H1 (cell line): ENCODE measurements around the gene UHMK1.

ENCODE experiments used
- CREB1 ChIP-seq: IDR thresholded peaks from 2 replicates; pipeline ENCODE4 v1.6.1; 2012; ENCODE audit warnings: inconsistent platforms
- EZH2 ChIP-seq: fragments of 200-600 bp; sonication (generic); IDR thresholded peaks from 2 replicates; pipeline ENCODE4 v1.7.1; 2012; ENCODE audit warnings: low read depth, mild to moderate bottlenecking, moderate library complexity, low read length, inconsistent platforms; ENCODE audit not compliant: severe bottlenecking
- FOSL1 ChIP-seq: IDR thresholded peaks from 2 replicates; pipeline ENCODE4 v1.6.1; 2011; ENCODE audit warnings: mild to moderate bottlenecking, low read depth, low read length, moderate library complexity; ENCODE audit not compliant: insufficient read depth
- HDAC2 ChIP-seq, 2 experiments: fragments of 300-600 bp in 1 of 2; sonication (generic) in 1 of 2; IDR thresholded peaks; 2 replicates each; pipeline ENCODE4 v1.6.1; 2011 to 2012; ENCODE audit warnings: low read depth in 2 of 2, low read length in 2 of 2, mild to moderate bottlenecking in 2 of 2, moderate library complexity in 2 of 2, borderline replicate concordance in 1 of 2, inconsistent platforms in 1 of 2
- KDM1A ChIP-seq: fragments of 200-600, 300-600 bp; sonication (generic); IDR thresholded peaks from 2 replicates; pipeline ENCODE4 v1.7.1; 2016; ENCODE audit warnings: mild to moderate bottlenecking, low read length, borderline replicate concordance
- KDM5A ChIP-seq: fragments of 200-600 bp; IDR thresholded peaks from 2 replicates; pipeline ENCODE4 v1.7.1; 2012; ENCODE audit warnings: mild to moderate bottlenecking, low read length, inconsistent platforms, mixed read lengths
- NRF1 ChIP-seq: IDR thresholded peaks from 2 replicates; pipeline ENCODE4 v1.6.1; 2011; ENCODE audit warnings: mild to moderate bottlenecking, low read depth, low read length, improper control_type of control experiment
- POLR2A ChIP-seq, 2 experiments: IDR thresholded peaks; 1 replicate in 1 of 2; 2 replicates in 1 of 2; pipeline ENCODE4 v1.6.1; 2011; ENCODE audit warnings: low read depth in 2 of 2, low read length in 2 of 2, mild to moderate bottlenecking in 2 of 2; ENCODE audit errors: control extremely low read depth in 1 of 2
- POU5F1 ChIP-seq: IDR thresholded peaks from 2 replicates; pipeline ENCODE4 v1.6.1; 2011; ENCODE audit warnings: low read depth, mild to moderate bottlenecking, low read length, moderate library complexity
- RBBP5 ChIP-seq: IDR thresholded peaks from 2 replicates; pipeline ENCODE4 v1.7.1; 2012; ENCODE audit warnings: low read depth, mild to moderate bottlenecking, inconsistent platforms, low read length, moderate library complexity, borderline replicate concordance
- SIN3A ChIP-seq, 2 experiments: IDR thresholded peaks in 1 of 2; conservative IDR thresholded peaks in 1 of 2; 2 replicates each; pipeline ENCODE4 v1.6.1; 2011 to 2012; ENCODE audit warnings: low read length in 2 of 2, improper control_type of control experiment in 1 of 2, low read depth in 1 of 2, mild to moderate bottlenecking in 1 of 2
- USF2 ChIP-seq: IDR thresholded peaks from 2 replicates; pipeline ENCODE4 v1.6.1; 2011; ENCODE audit warnings: low read length, improper control_type of control experiment
- TF ChIP-seq, protein P1 (sequence below), 3 experiments: IDR thresholded peaks; 1 replicate in 2 of 3; 2 replicates in 1 of 3; pipeline versions ENCODE4 v1.5.1 to v1.6.1; 2011; ENCODE audit warnings: low read length in 3 of 3, mild to moderate bottlenecking in 3 of 3, inconsistent platforms in 2 of 3, low read depth in 1 of 3, moderate library complexity in 1 of 3; ENCODE audit not compliant: insufficient read depth in 1 of 3; ENCODE audit errors: control extremely low read depth in 1 of 3
- TF ChIP-seq, protein P2 (sequence below): IDR thresholded peaks from 2 replicates; pipeline ENCODE4 v1.6.1; 2011; ENCODE audit warnings: low read depth, mild to moderate bottlenecking, low read length; ENCODE audit not compliant: insufficient read depth

DNA sequence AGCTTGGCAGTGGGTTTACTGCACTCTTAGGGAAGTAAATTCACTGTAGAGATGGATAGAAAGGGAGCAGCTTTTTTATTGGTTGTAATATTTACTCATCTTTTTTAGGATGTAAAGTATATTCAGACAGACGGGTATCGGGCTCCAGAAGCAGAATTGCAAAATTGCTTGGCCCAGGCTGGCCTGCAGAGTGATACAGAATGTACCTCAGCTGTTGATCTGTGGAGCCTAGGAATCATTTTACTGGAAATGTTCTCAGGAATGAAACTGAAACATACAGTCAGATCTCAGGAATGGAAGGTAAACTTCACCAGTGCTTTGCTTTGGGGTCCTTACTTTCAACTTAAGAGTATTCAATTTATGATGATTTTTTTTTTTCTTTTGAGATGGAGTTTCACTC lies 3.2 kb downstream of the UHMK1 start:
- TF ChIP-seq, protein P1, sequence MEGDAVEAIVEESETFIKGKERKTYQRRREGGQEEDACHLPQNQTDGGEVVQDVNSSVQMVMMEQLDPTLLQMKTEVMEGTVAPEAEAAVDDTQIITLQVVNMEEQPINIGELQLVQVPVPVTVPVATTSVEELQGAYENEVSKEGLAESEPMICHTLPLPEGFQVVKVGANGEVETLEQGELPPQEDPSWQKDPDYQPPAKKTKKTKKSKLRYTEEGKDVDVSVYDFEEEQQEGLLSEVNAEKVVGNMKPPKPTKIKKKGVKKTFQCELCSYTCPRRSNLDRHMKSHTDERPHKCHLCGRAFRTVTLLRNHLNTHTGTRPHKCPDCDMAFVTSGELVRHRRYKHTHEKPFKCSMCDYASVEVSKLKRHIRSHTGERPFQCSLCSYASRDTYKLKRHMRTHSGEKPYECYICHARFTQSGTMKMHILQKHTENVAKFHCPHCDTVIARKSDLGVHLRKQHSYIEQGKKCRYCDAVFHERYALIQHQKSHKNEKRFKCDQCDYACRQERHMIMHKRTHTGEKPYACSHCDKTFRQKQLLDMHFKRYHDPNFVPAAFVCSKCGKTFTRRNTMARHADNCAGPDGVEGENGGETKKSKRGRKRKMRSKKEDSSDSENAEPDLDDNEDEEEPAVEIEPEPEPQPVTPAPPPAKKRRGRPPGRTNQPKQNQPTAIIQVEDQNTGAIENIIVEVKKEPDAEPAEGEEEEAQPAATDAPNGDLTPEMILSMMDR (IDR thresholded peaks at IDR 0.05; ENCODE audit: control extremely low read depth in 1 of 3, insufficient read depth in 1 of 3, low read depth in 1 of 3, low read length in 3 of 3) = no peak
- TF ChIP-seq SIN3A (conservative IDR thresholded peaks at IDR 0.05 in 1 of 2, IDR thresholded peaks at IDR 0.05 in 1 of 2; ENCODE audit: low read depth in 1 of 2, low read length in 2 of 2) = no peak
- TF ChIP-seq FOSL1 = no peak
- TF ChIP-seq, protein P2, sequence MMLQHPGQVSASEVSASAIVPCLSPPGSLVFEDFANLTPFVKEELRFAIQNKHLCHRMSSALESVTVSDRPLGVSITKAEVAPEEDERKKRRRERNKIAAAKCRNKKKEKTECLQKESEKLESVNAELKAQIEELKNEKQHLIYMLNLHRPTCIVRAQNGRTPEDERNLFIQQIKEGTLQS = no peak
- no peak for TF ChIP-seq USF2
- TF ChIP-seq POLR2A (IDR thresholded peaks at IDR 0.05; ENCODE audit: control extremely low read depth in 1 of 2, low read depth in 2 of 2, low read length in 2 of 2) = no peak
- no peak for TF ChIP-seq HDAC2 (IDR thresholded peaks at IDR 0.05; ENCODE audit: borderline replicate concordance in 1 of 2, low read depth in 2 of 2, low read length in 2 of 2)
- TF ChIP-seq KDM5A = no peak
- TF ChIP-seq CREB1 = no peak
- no peak for TF ChIP-seq KDM1A
- TF ChIP-seq EZH2 = no peak
- TF ChIP-seq POU5F1 = no peak
- TF ChIP-seq NRF1 = no peak
- no peak for TF ChIP-seq RBBP5
